ENCODE results near the gene SDCCAG8.

DNA sequence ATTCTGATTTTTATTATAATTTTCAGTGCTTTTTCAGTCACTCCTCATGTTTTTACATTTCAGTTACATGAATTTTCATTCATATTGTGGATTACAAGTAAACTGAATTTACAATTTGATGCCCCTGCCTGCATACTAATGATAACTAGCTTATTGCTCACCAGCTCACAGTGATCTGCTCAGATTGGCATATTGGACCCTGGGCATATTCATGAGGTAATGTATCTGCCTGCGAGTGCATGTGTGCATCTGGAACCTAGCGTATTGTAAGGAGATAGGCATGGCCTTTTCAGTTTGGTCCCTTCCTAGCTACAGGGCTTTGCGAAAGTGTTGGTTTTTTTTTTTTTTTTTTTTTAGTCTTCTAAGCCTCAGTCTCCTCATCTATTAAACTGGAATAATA lies 213.7 kb downstream of the SDCCAG8 start:
- TF ChIP-seq, protein P1, sequence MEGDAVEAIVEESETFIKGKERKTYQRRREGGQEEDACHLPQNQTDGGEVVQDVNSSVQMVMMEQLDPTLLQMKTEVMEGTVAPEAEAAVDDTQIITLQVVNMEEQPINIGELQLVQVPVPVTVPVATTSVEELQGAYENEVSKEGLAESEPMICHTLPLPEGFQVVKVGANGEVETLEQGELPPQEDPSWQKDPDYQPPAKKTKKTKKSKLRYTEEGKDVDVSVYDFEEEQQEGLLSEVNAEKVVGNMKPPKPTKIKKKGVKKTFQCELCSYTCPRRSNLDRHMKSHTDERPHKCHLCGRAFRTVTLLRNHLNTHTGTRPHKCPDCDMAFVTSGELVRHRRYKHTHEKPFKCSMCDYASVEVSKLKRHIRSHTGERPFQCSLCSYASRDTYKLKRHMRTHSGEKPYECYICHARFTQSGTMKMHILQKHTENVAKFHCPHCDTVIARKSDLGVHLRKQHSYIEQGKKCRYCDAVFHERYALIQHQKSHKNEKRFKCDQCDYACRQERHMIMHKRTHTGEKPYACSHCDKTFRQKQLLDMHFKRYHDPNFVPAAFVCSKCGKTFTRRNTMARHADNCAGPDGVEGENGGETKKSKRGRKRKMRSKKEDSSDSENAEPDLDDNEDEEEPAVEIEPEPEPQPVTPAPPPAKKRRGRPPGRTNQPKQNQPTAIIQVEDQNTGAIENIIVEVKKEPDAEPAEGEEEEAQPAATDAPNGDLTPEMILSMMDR (IDR thresholded peaks at IDR 0.05), result no peak
- TF ChIP-seq POLR2AphosphoS5 (IDR thresholded peaks at IDR 0.05) (no peak), EP300 (IDR thresholded peaks at IDR 0.05) (no peak)

All from suprapubic skin (tissue), 4 donors.